ENCODE data around the gene BAG3.

The BAG3 gene

GRCh38 chr10:119667562-119668328, 16.6 kb downstream of the BAG3 start:
- DNase-seq: peak; percentile 24

DNA sequence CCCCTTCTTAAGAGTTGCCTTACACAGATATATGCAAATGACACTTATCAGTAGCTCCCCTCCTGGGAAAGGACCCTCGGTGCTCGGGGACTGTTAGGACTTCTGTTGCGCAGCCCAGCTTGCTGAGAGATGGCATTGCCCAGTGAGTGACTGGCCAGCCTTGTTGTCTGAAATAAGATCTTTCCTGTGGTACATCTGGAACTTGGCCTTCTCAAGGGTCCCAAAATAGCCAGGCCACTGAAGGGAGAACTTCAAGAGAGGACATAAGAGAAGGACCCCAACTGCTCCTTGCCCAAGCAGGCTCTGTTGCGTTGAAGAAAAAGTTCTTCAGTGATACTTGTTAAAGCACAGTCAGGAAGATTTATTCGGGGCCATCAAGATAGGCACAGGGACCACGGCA, 17.3 kb downstream of the BAG3 start:
- DNase-seq: no peak

DNA sequence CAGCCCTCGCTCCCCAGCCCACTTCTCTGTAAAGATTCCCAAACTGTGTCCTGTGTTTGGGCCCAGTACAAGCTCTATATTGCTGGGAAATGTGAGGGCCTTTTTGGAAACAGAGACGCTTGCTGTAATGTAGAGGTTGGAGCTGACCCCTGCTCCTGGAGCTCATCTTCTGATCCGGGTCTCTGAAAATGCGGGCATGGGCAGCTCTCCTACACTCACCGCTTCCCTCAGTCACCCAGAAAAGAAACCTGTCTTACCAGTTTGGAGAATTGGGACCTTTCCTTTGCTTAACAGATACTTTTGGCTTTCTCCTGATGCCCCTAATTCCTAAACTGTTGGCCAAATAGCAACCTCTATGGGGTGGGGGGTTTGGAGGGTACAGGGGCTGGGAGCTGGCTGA, 18.2 kb downstream of the BAG3 start:
- no peak for DNase-seq

DNA sequence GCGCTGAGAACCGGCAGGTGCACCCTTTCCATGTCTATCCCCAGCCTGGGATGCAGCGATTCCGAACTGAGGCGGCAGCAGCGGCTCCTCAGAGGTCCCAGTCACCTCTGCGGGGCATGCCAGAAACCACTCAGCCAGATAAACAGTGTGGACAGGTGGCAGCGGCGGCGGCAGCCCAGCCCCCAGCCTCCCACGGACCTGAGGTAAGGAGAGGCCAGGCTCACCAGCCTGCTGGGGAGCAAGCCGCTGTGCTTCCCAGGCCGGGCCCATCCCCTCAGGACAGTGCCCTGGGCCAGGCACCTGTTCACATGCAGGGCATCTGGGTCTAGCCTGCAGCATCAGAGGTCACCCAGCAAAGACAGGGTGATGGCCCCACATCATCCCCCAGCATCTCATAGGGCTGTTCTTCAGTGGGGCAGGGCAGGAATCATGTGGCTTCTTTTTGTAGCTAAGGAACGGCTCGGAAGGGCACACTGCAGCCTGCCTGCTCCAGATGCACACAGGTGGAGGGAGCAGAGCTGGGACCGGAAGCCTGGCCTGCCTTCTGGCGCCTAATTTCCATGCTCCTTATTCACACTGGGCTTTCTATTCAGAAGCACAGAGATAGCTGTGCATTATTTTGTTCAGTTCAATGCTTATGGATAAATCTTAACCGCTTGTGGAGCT, 18.9 kb downstream of the BAG3 start:
- no peak for DNase-seq

- DNase-seq: no peak
Observed at GRCh38 chr10:119670717-119671116, 19.5 kb downstream of the BAG3 start.

DNA sequence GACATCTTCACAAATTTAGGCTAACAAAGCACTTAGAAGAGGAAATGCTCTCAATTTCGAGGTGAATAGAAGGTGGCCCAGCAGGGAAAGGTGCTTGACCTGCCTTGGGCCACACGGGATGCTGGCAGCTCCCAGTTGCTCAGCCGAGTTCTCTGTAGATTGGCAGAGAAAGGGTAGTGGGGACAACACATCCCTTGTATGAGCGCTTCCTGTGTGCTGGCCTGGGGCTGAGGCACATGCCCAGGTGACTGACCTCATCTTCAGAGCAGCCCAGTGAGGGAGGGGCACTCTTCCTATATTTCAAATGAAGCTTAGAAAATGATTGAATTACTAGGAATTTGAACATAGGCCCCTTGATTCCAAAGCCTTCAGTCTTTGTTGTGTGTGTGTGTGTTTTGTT, 20.2 kb downstream of the BAG3 start:
- no peak for DNase-seq

DNA sequence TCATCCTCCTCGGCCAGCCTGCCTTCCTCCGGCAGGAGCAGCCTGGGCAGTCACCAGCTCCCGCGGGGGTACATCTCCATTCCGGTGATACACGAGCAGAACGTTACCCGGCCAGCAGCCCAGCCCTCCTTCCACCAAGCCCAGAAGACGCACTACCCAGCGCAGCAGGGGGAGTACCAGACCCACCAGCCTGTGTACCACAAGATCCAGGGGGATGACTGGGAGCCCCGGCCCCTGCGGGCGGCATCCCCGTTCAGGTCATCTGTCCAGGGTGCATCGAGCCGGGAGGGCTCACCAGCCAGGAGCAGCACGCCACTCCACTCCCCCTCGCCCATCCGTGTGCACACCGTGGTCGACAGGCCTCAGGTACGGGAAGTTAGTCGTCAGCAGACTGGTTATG, 21.1 kb downstream of the BAG3 start:
- no peak for DNase-seq

DNA sequence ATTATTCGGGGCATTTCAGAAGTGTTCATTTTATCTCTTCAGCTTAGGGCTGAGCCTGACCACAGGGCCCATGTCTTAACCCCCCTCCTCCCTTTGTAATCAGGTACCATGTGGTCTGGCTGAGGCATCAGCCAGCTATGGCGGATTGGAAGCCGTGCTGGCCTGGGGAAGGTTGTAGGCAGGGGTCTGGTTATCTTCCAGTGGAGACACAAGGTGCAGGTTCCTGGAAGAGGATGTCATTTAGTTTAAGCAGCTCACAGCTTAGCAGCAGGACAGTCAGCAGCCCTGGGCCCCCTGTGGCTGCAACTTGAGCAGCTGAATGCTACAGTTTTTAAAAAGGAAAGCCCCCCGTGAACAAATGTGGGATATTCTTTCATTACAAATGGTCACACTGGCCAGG, 22.1 kb downstream of the BAG3 start:
- DNase-seq: no peak

- no peak for DNase-seq
Observed at GRCh38 chr10:119675483-119676170, 24.4 kb downstream of the BAG3 start.

- no peak for DNase-seq
Observed at GRCh38 chr10:119677126-119677525, 25.9 kb downstream of the BAG3 start.

GRCh38 chr10:119677904-119678755, 26.9 kb downstream of the BAG3 start:
- DNase-seq: no peak

DNA sequence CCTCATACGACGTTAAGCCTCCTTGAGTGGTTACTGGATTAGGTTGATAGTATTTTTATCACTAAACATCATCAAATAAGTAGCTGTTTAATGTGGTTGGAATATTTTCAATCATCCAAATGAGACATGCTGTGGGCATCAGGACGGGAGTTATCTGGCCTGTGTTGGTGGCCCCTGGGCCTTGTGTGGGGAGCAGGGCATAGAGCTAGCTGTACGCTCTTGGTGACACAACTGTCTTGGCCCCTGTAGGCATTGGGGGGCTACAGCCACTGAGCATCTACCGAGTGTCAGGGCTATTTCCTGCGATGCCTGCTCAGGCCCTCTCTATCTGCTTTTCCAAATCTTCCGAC, 28.3 kb downstream of the BAG3 start:
- no peak for DNase-seq

GRCh38 chr10:119680050-119680449, 28.9 kb downstream of the BAG3 start:
- no peak for DNase-seq

DNA sequence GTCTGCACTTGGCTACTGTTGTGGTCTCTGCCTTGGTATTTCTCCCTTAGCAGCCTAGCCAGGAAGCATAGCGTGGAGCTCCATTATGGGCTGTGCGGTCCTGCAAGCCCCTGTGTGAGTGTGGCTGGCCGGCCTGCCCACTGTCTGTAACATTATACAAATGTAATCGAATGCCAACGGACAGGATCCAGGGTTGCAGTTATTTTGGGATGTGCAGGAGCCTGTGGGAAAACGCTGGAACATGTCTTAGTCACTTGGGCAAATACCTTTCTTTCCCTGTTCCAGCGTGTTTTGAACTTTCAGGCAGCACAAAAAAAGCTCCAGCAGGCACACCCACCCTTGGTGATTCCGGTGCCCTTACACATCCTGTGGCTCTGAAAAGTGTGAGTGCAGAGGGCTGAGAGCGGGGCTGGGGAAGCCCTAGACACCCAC, 29.5 kb downstream of the BAG3 start:
- no peak for DNase-seq

- peak; percentile 12 for DNase-seq
Observed at GRCh38 chr10:119686465-119687191, 35.4 kb downstream of the BAG3 start.

DNA sequence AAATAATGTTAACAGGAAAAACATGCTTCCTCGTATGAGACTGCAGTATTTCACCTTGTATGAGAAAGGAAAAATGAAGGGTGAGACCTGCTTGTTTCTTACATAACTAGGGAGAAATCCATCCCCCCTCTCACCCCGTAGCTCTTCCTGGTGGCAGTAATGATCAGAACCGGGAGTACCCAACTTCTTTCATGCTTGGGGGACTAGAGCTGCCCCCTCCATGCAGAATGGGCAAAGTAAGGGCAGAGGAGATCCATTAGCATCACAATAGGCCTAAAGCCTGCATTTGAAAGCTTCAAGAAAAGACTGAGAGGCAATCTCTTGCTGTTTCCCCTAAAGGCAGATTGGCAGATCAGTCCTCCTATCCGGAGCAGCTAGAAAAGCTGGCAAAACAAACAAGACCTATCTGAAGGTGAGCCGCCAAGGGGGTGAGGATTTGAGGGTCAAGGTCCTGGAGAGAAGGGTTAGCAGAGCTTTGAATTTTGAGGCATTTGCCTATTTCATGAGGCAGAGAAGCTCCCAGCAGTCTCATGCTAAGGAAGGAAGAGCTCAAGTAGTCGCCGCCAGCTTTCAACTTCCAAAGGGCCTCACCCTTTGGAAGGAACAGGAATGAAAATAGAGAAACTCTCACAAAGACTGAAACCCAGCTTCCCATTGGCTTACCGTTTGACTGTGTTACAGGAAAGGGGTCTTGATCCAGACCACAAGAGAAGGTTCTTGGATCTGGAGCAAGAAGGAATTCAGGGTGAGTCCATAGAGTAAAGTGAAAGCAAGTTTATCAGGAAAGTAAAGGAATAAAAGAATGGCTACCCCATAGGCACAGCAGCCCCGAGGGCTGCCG, 36.2 kb downstream of the BAG3 start:
- DNase-seq: no peak

DNA sequence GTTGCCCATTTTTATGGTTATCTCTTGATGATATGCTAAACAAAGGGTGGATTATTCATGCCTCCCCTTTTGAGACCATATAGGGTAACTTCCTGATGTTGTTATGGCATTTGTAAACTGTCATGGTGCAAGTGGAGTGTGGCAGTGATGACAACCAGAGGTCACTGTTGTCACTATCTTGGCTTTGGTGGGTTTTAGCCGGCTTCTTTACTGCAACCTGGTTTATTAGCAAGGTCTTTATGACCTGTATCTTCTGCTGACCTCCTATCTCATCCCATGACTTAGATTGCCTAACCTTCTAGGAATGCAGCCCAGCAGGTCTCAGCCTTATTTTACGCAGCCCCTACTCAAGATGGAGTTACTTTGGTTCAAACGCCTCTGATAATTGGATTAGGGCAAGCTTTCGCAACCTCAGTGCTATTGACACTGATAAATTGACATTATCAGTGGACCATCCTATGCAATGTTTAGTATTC, 36.9 kb downstream of the BAG3 start:
- no peak for DNase-seq

GRCh38 chr10:119689016-119689580, 37.9 kb downstream of the BAG3 start:
- DNase-seq: no peak

GRCh38 chr10:119691726-119692125, 40.5 kb downstream of the BAG3 start:
- DNase-seq: no peak

GRCh38 chr10:119693262-119693957, 42.2 kb downstream of the BAG3 start:
- no peak for DNase-seq

All from DMS79 treated with DMSO at 0.1 percent for 48 hours (cell line).